ENCODE data around the gene SLC16A7.

DNA sequence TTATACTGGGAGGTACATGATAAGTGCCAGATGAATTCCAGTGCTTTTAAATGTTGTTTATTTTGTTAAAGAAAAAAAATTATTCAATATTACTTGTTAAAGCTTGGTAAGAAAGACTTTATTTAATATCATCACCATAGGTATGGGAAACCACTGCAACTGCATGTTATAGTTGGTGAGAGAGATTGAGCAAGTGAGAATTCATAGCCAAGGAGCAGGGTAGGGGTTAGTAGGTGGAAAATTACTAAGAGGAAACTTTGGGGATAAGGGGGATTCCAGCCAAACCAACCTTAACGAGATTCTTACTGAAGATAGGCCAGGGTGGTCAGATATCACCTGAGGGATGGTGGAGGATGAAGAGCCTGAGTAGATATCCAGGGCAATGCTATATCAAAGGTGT is 38.4 kb downstream of the SLC16A7 start:
- TF ChIP-seq ZNF274 (IDR thresholded peaks at IDR 0.05; ENCODE audit: low read depth, low read length): no peak
- no peak for TF ChIP-seq SUZ12 (IDR thresholded peaks at IDR 0.05; ENCODE audit: extremely low read depth, insufficient read depth, insufficient read length)
- no peak for TF ChIP-seq YY1 (IDR thresholded peaks at IDR 0.05; ENCODE audit: insufficient read depth, insufficient read length)
